PFSK-1 (cell line): ENCODE results near the gene SFPQ.
A peak's percentile ranks its signal among the peaks of the same experiment; 100 is the strongest.

Experiments
- POLR2AphosphoS5 ChIP-seq: IDR thresholded peaks from 2 replicates; pipeline ENCODE4 v1.6.1; 2012; ENCODE audit warnings: low read depth, mild to moderate bottlenecking, control low read depth, low read length, moderate library complexity
- REST ChIP-seq, 2 experiments: IDR thresholded peaks; 2 replicates each; pipeline versions ENCODE4 v1.6.1 to v1.8.0; 2011 to 2012; ENCODE audit warnings: low read depth in 2 of 2, low read length in 2 of 2, control low read depth in 1 of 2, inconsistent platforms in 1 of 2, mild to moderate bottlenecking in 1 of 2, moderate library complexity in 1 of 2; ENCODE audit not compliant: insufficient read depth in 1 of 2
- TAF1 ChIP-seq: IDR thresholded peaks from 2 replicates; pipeline ENCODE4 v1.6.1; 2012; ENCODE audit warnings: low read length, control low read depth, borderline replicate concordance; ENCODE audit not compliant: insufficient read depth

DNA sequence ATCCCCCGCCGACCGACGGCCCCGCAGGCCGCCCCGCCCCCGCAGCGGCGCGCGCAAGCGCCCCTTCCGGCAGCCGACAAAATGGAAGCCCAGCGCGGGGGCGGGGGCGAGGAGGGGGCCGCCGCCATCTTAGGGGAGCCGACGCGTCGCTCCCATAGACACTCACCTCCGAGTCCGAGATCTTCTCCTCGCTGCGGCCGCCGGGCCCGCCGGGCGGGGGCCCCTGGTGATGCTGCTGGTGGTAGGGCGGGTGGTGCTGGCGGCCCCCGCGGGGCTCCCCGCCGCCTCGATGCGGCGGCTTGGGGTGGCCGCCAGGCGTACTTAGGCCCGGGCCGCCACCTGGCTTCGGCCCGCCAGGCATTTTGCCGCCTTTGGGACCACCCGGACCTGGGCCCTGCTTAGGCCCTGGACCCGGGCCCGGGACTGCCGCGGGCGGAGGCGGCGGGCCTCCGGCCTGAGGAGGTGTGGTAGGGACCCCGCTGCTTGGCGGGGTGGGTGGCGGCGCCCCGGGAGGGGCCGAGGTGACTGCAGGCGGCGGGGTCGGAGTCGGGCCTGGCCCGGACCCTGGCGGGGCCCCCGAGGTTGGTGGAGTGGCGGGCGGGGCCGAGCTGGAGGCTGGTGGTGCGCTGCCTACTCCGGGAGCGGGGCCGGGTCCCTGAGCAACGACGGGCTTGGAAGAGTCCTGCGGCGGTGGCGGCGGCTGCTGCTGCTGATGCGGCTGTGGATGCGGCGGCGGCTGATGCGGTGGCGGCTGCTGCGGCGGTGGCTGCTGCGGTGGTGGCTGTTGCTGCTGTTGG is 691 bp downstream of the SFPQ start:
- TF ChIP-seq TAF1 = peak; percentile 63; the same call in 1 of the 2 replicates
- TF ChIP-seq POLR2AphosphoS5 = 0 out of 2 replicates have a peak, but pooled peaks have one; percentile 5
- no peak for TF ChIP-seq REST (IDR thresholded peaks at IDR 0.05; ENCODE audit: insufficient read depth in 1 of 2, low read depth in 2 of 2, low read length in 2 of 2)
